ENCODE data around the gene MRE11. TPM values are rescaled to one million over a fixed set of nuclear protein-coding genes. Genes with fewer than 3 reads are reported as not detected.
"Not testable (repeated sequence)": the region's sequence is repeated elsewhere in the genome, so short reads cannot be mapped to it uniquely, and the experiment has no call there.

MRE11 gene
- total RNA-seq, 1 donor from 2014 or later = 16.7 TPM

GRCh38 chr11:94507485-94507884 lies 13.8 kb upstream of the MRE11 start:
- Histone ChIP-seq H3K27me3 (ENCODE audit: control insufficient read depth in 3 of 3, insufficient read depth in 3 of 3, low read length in 3 of 3) (peaks cover 0 to 4% (median 3%) of the 10 kb centered on the region in 3 donors), H3K4me3 (ENCODE audit: low read length in 3 of 3) (no peak overlapping the region), H3K4me1 (ENCODE audit: control insufficient read depth in 3 of 3, insufficient read depth in 3 of 3, low read length in 3 of 3) (peaks cover under 1 to 3% (median under 1%) of the 10 kb centered on the region in 3 donors), H3K36me3 (ENCODE audit: control insufficient read depth in 3 of 3, insufficient read depth in 3 of 3, low read length in 3 of 3) (no peaks in the 10 kb centered on the region), H3K27ac (ENCODE audit: low read depth, low read length) (no peak overlapping the region), H3K9ac (ENCODE audit: low read depth in 1 of 3, low read length in 3 of 3) (no peak overlapping the region), H3K9me3 (ENCODE audit: control insufficient read depth in 3 of 3, low read length in 3 of 3) (no peaks in the 10 kb centered on the region)

- H3K4me3 ChIP-seq (ENCODE audit: low read length in 3 of 3); H3K36me3 ChIP-seq (ENCODE audit: control insufficient read depth in 3 of 3, insufficient read depth in 3 of 3, low read length in 3 of 3); H3K4me1 ChIP-seq (ENCODE audit: control insufficient read depth in 3 of 3, insufficient read depth in 3 of 3, low read length in 3 of 3); H3K27me3 ChIP-seq (ENCODE audit: control insufficient read depth in 3 of 3, insufficient read depth in 3 of 3, low read length in 3 of 3); H3K9me3 ChIP-seq (ENCODE audit: control insufficient read depth in 3 of 3, low read length in 3 of 3); H3K27ac ChIP-seq (ENCODE audit: low read depth, low read length); H3K9ac ChIP-seq (ENCODE audit: low read depth in 1 of 3, low read length in 3 of 3): not testable (repeated sequence)
These were observed 12.9 kb upstream of the MRE11 start for GRCh38 chr11:94506513-94506912.

GRCh38 chr11:94504689-94505293 lies 11.1 kb upstream of the MRE11 start:
- Histone ChIP-seq H3K4me1 (ENCODE audit: control insufficient read depth in 3 of 3, insufficient read depth in 3 of 3, low read length in 3 of 3) (no peaks in the 10 kb centered on the region), H3K27me3 (ENCODE audit: control insufficient read depth in 3 of 3, insufficient read depth in 3 of 3, low read length in 3 of 3) (no peaks in the 10 kb centered on the region), H3K9ac (ENCODE audit: low read depth in 1 of 3, low read length in 3 of 3) (no peak overlapping the region), H3K9me3 (ENCODE audit: control insufficient read depth in 3 of 3, low read length in 3 of 3) (no peaks in the 10 kb centered on the region), H3K4me3 (ENCODE audit: low read length in 3 of 3) (no peak overlapping the region), H3K27ac (ENCODE audit: low read depth, low read length) (no peak overlapping the region), H3K36me3 (ENCODE audit: control insufficient read depth in 3 of 3, insufficient read depth in 3 of 3, low read length in 3 of 3) (peaks cover 2 to 11% (median 5%) of the 10 kb centered on the region in 3 donors)

- H3K4me1 ChIP-seq (ENCODE audit: control insufficient read depth in 3 of 3, insufficient read depth in 3 of 3, low read length in 3 of 3) = no peaks in the 10 kb centered on the region
- H3K9me3 ChIP-seq (ENCODE audit: control insufficient read depth in 3 of 3, low read length in 3 of 3) = no peaks in the 10 kb centered on the region
- H3K4me3 ChIP-seq (ENCODE audit: low read length in 3 of 3) = no peak overlapping the region
- H3K27ac ChIP-seq (ENCODE audit: low read depth, low read length) = no peak overlapping the region
- peaks cover 12 to 31% (median 27%) of the 10 kb centered on the region in 3 donors for H3K36me3 ChIP-seq (ENCODE audit: control insufficient read depth in 3 of 3, insufficient read depth in 3 of 3, low read length in 3 of 3)
- no peak overlapping the region for H3K9ac ChIP-seq (ENCODE audit: low read depth in 1 of 3, low read length in 3 of 3)
- no peaks in the 10 kb centered on the region for H3K27me3 ChIP-seq (ENCODE audit: control insufficient read depth in 3 of 3, insufficient read depth in 3 of 3, low read length in 3 of 3)
These were observed 7.9 kb upstream of the MRE11 start for GRCh38 chr11:94501522-94501921.

GRCh38 chr11:94500181-94500580 lies 6.5 kb upstream of the MRE11 start:
- H3K4me1 ChIP-seq (ENCODE audit: control insufficient read depth in 3 of 3, insufficient read depth in 3 of 3, low read length in 3 of 3) = no peaks in the 10 kb centered on the region
- peaks cover 12 to 32% (median 27%) of the 10 kb centered on the region in 3 donors for H3K36me3 ChIP-seq (ENCODE audit: control insufficient read depth in 3 of 3, insufficient read depth in 3 of 3, low read length in 3 of 3)
- no peaks in the 10 kb centered on the region for H3K27me3 ChIP-seq (ENCODE audit: control insufficient read depth in 3 of 3, insufficient read depth in 3 of 3, low read length in 3 of 3)
- no peak overlapping the region for H3K9ac ChIP-seq (ENCODE audit: low read depth in 1 of 3, low read length in 3 of 3)
- no peaks in the 10 kb centered on the region for H3K9me3 ChIP-seq (ENCODE audit: control insufficient read depth in 3 of 3, low read length in 3 of 3)
- no peak overlapping the region for H3K27ac ChIP-seq (ENCODE audit: low read depth, low read length)
- no peak overlapping the region for H3K4me3 ChIP-seq (ENCODE audit: low read length in 3 of 3)

- Histone ChIP-seq H3K4me3 (ENCODE audit: low read length in 3 of 3) (peak overlapping the region; percentile 93 to 97 (median 96)), H3K9me3 (ENCODE audit: control insufficient read depth in 3 of 3, low read length in 3 of 3) (no peaks in the 10 kb centered on the region), H3K36me3 (ENCODE audit: control insufficient read depth in 3 of 3, insufficient read depth in 3 of 3, low read length in 3 of 3) (peaks cover 9 to 30% (median 27%) of the 10 kb centered on the region in 3 donors), H3K9ac (ENCODE audit: low read depth in 1 of 3, low read length in 3 of 3) (peak overlapping the region; percentile 82 to 97 (median 88)), H3K27ac (ENCODE audit: low read depth, low read length) (peak overlapping the region; percentile 68), H3K4me1 (ENCODE audit: control insufficient read depth in 3 of 3, insufficient read depth in 3 of 3, low read length in 3 of 3) (peaks cover 8 to 12% (median 11%) of the 10 kb centered on the region in 3 donors), H3K27me3 (ENCODE audit: control insufficient read depth in 3 of 3, insufficient read depth in 3 of 3, low read length in 3 of 3) (no peaks in the 10 kb centered on the region)
These were observed 559 bp upstream of the MRE11 start for GRCh38 chr11:94494126-94494680.

- Histone ChIP-seq H3K36me3 (ENCODE audit: control insufficient read depth in 3 of 3, insufficient read depth in 3 of 3, low read length in 3 of 3) (peaks cover 21 to 41% (median 29%) of the 10 kb centered on the region in 3 donors), H3K9me3 (ENCODE audit: control insufficient read depth in 3 of 3, low read length in 3 of 3) (no peaks in the 10 kb centered on the region), H3K4me3 (ENCODE audit: low read length in 3 of 3) (no peak overlapping the region)
These were observed 7.6 kb downstream of the MRE11 start for GRCh38 chr11:94486068-94486467.

GRCh38 chr11:94481342-94481741 lies 12.3 kb downstream of the MRE11 start:
- no peak overlapping the region for H3K9ac ChIP-seq (ENCODE audit: low read depth in 1 of 3, low read length in 3 of 3)
- no peak overlapping the region for H3K27ac ChIP-seq (ENCODE audit: low read depth, low read length)
- no peak overlapping the region for H3K4me3 ChIP-seq (ENCODE audit: low read length in 3 of 3)
- H3K4me1 ChIP-seq (ENCODE audit: control insufficient read depth in 3 of 3, insufficient read depth in 3 of 3, low read length in 3 of 3) = no peaks in the 10 kb centered on the region
- H3K27me3 ChIP-seq (ENCODE audit: control insufficient read depth in 3 of 3, insufficient read depth in 3 of 3, low read length in 3 of 3) = no peaks in the 10 kb centered on the region
- peaks cover 15 to 21% (median 17%) of the 10 kb centered on the region in 3 donors for H3K36me3 ChIP-seq (ENCODE audit: control insufficient read depth in 3 of 3, insufficient read depth in 3 of 3, low read length in 3 of 3)
- no peaks in the 10 kb centered on the region for H3K9me3 ChIP-seq (ENCODE audit: control insufficient read depth in 3 of 3, low read length in 3 of 3)

More at GRCh38 chr11:94486068-94486467, 7.6 kb downstream of the MRE11 start:
- no peaks in the 10 kb centered on the region for H3K27me3 ChIP-seq (ENCODE audit: control insufficient read depth in 3 of 3, insufficient read depth in 3 of 3, low read length in 3 of 3)
- H3K4me1 ChIP-seq (ENCODE audit: control insufficient read depth in 3 of 3, insufficient read depth in 3 of 3, low read length in 3 of 3) = no peaks in the 10 kb centered on the region
- no peak overlapping the region for H3K27ac ChIP-seq (ENCODE audit: low read depth, low read length)
- H3K9ac ChIP-seq (ENCODE audit: low read depth in 1 of 3, low read length in 3 of 3) = no peak overlapping the region

- Histone ChIP-seq H3K9ac (ENCODE audit: low read depth in 1 of 3, low read length in 3 of 3) (no peak overlapping the region), H3K36me3 (ENCODE audit: control insufficient read depth in 3 of 3, insufficient read depth in 3 of 3, low read length in 3 of 3) (peaks cover 4 to 25% (median 14%) of the 10 kb centered on the region in 3 donors), H3K4me3 (ENCODE audit: low read length in 3 of 3) (no peak overlapping the region)
These were observed 16.0 kb downstream of the MRE11 start for GRCh38 chr11:94477624-94478023.

GRCh38 chr11:94472916-94473799 lies 20.5 kb downstream of the MRE11 start:
- Histone ChIP-seq H3K27me3 (ENCODE audit: control insufficient read depth in 3 of 3, insufficient read depth in 3 of 3, low read length in 3 of 3) (no peaks in the 10 kb centered on the region), H3K36me3 (ENCODE audit: control insufficient read depth in 3 of 3, insufficient read depth in 3 of 3, low read length in 3 of 3) (peaks cover 9 to 16% (median 13%) of the 10 kb centered on the region in 3 donors), H3K4me1 (ENCODE audit: control insufficient read depth in 3 of 3, insufficient read depth in 3 of 3, low read length in 3 of 3) (no peaks in the 10 kb centered on the region), H3K9ac (ENCODE audit: low read depth in 1 of 3, low read length in 3 of 3) (no peak overlapping the region), H3K4me3 (ENCODE audit: low read length in 3 of 3) (no peak overlapping the region), H3K27ac (ENCODE audit: low read depth, low read length) (no peak overlapping the region), H3K9me3 (ENCODE audit: control insufficient read depth in 3 of 3, low read length in 3 of 3) (no peaks in the 10 kb centered on the region)

More at GRCh38 chr11:94477624-94478023, 16.0 kb downstream of the MRE11 start:
- Histone ChIP-seq H3K4me1 (ENCODE audit: control insufficient read depth in 3 of 3, insufficient read depth in 3 of 3, low read length in 3 of 3) (no peaks in the 10 kb centered on the region), H3K27ac (ENCODE audit: low read depth, low read length) (no peak overlapping the region), H3K27me3 (ENCODE audit: control insufficient read depth in 3 of 3, insufficient read depth in 3 of 3, low read length in 3 of 3) (no peaks in the 10 kb centered on the region), H3K9me3 (ENCODE audit: control insufficient read depth in 3 of 3, low read length in 3 of 3) (no peaks in the 10 kb centered on the region)
